Kidney epithelial cell (primary cell): ENCODE data around the gene PSPH. TPM values are rescaled to one million over a fixed set of nuclear protein-coding genes. Genes with fewer than 3 reads are reported as not detected.

Source experiments
- DNase-seq: peaks from one replicate; pipeline ENCODE4 v3.0.0-alpha.2; 2010; ENCODE audit warnings: low read depth
- H3K27me3 ChIP-seq: 2 replicates; pipeline ENCODE4 v1.6.0; 2011; ENCODE audit warnings: low read length; ENCODE audit not compliant: control insufficient read depth, insufficient read depth
- H3K36me3 ChIP-seq: 2 replicates; pipeline ENCODE4 v1.5.1; 2011; ENCODE audit warnings: low read length; ENCODE audit not compliant: control insufficient read depth, insufficient read depth
- H3K4me3 ChIP-seq: 2 replicates; pipeline ENCODE4 v1.5.1; 2011; ENCODE audit warnings: low read depth, mild to moderate bottlenecking, control low read depth, low read length
- total RNA-seq: library from RNA; depleted of rRNA; stranded (reverse); fragments of >200 nt; gene quantifications from 2 replicates; pipeline ENCODE4 v1.2.3, GENCODE V29; 2015
- TF ChIP-seq, protein P1 (sequence below): IDR thresholded peaks from 2 replicates; pipeline ENCODE4 v1.5.1; 2011; ENCODE audit warnings: mild to moderate bottlenecking, moderate library complexity, low read length, control low read depth, inconsistent platforms; ENCODE audit not compliant: insufficient read depth, poor library complexity, severe bottlenecking

The PSPH gene
- total RNA-seq, 1 donor from 2014 or later = 81.4 TPM

- TF ChIP-seq, protein P1, sequence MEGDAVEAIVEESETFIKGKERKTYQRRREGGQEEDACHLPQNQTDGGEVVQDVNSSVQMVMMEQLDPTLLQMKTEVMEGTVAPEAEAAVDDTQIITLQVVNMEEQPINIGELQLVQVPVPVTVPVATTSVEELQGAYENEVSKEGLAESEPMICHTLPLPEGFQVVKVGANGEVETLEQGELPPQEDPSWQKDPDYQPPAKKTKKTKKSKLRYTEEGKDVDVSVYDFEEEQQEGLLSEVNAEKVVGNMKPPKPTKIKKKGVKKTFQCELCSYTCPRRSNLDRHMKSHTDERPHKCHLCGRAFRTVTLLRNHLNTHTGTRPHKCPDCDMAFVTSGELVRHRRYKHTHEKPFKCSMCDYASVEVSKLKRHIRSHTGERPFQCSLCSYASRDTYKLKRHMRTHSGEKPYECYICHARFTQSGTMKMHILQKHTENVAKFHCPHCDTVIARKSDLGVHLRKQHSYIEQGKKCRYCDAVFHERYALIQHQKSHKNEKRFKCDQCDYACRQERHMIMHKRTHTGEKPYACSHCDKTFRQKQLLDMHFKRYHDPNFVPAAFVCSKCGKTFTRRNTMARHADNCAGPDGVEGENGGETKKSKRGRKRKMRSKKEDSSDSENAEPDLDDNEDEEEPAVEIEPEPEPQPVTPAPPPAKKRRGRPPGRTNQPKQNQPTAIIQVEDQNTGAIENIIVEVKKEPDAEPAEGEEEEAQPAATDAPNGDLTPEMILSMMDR = no peak
- no peaks in the 10 kb centered on the region for H3K36me3 ChIP-seq
- DNase-seq = no peak
- H3K27me3 ChIP-seq = no peaks in the 10 kb centered on the region
- no peak overlapping the region for H3K4me3 ChIP-seq
Measured at GRCh38 chr7:56009695-56010094, 41.5 kb downstream of the PSPH start.

GRCh38 chr7:56007891-56008290, 43.4 kb downstream of the PSPH start:
- Histone ChIP-seq H3K27me3 (no peaks in the 10 kb centered on the region), H3K36me3 (no peaks in the 10 kb centered on the region), H3K4me3 (no peak overlapping the region)
- DNase-seq = no peak
- TF ChIP-seq, protein P1 = no peak

DNA sequence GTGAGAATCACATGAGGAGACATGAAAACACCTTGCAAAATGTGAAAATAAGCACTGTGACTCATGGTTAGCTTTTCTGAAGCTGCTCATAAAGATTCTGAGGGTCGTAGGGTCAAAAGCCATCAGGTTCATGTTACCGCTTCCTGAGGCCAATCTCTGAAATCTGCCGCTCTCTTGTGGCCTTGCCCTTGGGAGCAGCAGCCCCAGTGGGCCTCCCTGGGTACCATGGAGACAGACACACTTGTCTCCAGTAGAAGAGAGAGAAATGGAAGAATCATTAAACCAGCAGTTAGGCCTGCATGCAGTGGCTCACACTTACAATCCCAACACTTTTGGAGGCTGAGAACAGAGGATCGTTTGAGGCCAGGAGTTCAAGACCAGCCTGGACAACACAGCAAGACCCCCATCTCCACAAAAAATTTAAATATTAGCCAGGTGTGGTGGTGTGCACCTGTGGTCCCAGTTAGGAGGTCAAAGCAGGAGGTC, 44.0 kb downstream of the PSPH start:
- TF ChIP-seq, protein P1 = no peak
- Histone ChIP-seq H3K4me3 (no peak overlapping the region), H3K27me3 (no peaks in the 10 kb centered on the region), H3K36me3 (no peaks in the 10 kb centered on the region)
- DNase-seq = no peak

DNA sequence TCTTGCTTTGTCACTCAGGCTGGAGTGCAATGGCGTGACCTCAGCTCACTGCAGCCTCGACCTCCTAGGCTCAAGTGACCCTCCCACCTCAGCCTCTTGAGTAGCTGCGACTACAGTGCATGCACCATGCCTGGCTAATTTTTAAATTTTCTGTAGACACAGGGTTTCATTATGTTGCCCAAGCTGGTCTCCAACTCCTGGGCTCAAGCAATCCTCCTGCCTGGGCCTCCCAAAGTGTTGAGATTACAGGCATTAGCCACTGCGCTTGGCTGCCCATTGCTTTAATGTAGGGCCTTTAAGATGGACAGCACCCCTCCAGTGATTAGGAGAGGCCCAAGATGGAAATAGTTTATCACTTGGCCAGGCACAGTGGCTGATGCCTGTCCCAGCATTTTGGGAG, 47.5 kb downstream of the PSPH start:
- Histone ChIP-seq H3K36me3 (no peaks in the 10 kb centered on the region), H3K27me3 (no peaks in the 10 kb centered on the region), H3K4me3 (no peak overlapping the region)
- DNase-seq = no peak
- TF ChIP-seq, protein P1 = no peak

- TF ChIP-seq, protein P1 = no peak
- Histone ChIP-seq H3K4me3 (no peak overlapping the region), H3K27me3 (no peaks in the 10 kb centered on the region), H3K36me3 (no peaks in the 10 kb centered on the region)
- DNase-seq = no peak
Measured at GRCh38 chr7:55996856-55997500, 54.3 kb downstream of the PSPH start.

DNA sequence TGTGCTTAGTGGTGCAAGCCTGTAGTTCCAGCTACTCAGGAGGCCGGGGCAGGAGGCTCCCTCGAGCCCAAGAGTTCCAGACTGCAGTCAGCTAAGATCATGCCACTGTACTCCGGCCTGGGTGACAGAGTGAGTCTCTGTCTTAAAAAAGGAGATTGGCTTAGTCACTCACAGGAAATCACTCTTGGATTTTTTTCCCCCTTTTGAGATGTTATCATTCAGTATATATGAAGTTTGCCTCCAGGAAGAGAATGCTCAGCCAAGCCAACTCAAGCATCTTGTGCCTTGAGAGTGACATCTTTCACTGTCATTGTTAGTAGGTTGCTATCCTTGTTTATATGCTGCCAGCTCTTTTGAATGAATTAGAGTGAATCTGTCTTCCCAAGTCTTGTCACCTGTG, 58.9 kb downstream of the PSPH start:
- no peak for DNase-seq
- Histone ChIP-seq H3K36me3 (no peaks in the 10 kb centered on the region), H3K4me3 (no peak overlapping the region), H3K27me3 (no peaks in the 10 kb centered on the region)
- TF ChIP-seq, protein P1 = no peak
